SU-DHL-6 (cell line): Measurements from ENCODE around the gene ARHGEF39.

ENCODE experiments used
- EZH2phosphoT487 ChIP-seq: fragments of 200-600 bp; sonication (generic), shearing (Covaris generic); conservative IDR thresholded peaks from 2 replicates; pipeline ENCODE4 v1.6.1; 2018; ENCODE audit warnings: mild to moderate bottlenecking, antibody characterized with exemption, low read length, moderate library complexity, mixed read lengths
- TF ChIP-seq, protein P1 (sequence below): fragments of 200-600 bp; sonication (generic); IDR thresholded peaks from one replicate; pipeline ENCODE4 v1.5.1; 2017; ENCODE audit warnings: antibody characterized with exemption, mild to moderate bottlenecking, low read length, moderate library complexity; ENCODE audit not compliant: insufficient read depth, poor library complexity, severe bottlenecking

- TF ChIP-seq, protein P1, sequence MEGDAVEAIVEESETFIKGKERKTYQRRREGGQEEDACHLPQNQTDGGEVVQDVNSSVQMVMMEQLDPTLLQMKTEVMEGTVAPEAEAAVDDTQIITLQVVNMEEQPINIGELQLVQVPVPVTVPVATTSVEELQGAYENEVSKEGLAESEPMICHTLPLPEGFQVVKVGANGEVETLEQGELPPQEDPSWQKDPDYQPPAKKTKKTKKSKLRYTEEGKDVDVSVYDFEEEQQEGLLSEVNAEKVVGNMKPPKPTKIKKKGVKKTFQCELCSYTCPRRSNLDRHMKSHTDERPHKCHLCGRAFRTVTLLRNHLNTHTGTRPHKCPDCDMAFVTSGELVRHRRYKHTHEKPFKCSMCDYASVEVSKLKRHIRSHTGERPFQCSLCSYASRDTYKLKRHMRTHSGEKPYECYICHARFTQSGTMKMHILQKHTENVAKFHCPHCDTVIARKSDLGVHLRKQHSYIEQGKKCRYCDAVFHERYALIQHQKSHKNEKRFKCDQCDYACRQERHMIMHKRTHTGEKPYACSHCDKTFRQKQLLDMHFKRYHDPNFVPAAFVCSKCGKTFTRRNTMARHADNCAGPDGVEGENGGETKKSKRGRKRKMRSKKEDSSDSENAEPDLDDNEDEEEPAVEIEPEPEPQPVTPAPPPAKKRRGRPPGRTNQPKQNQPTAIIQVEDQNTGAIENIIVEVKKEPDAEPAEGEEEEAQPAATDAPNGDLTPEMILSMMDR: no peak
- no peak for TF ChIP-seq EZH2phosphoT487
Measured at GRCh38 chr9:35714123-35714522, 49.1 kb upstream of the ARHGEF39 start.
